Ovary (tissue), 9 donors: ENCODE measurements around the gene FBXO15. TPM values are rescaled to one million over a fixed set of nuclear protein-coding genes. Genes with fewer than 3 reads are reported as not detected.

Experiments
- DNase-seq, 5 donors: peaks; one replicate each; pipeline ENCODE4 v3.0.0-alpha.2; 2019 to 2020
- H3K27ac ChIP-seq, 2 donors: fragments of 200-600 bp; one replicate each; pipeline versions ENCODE4 v1.5.1 to v1.8.0; 2019 to 2022
- H3K27me3 ChIP-seq: fragments of 200-600 bp; one replicate; pipeline ENCODE4 v1.8.0; 2022
- H3K36me3 ChIP-seq: fragments of 200-600 bp; sonication (generic); one replicate; pipeline ENCODE4 v1.5.1; 2019
- H3K4me1 ChIP-seq: one replicate; pipeline ENCODE4 v1.8.1; 2013; ENCODE audit warnings: mild to moderate bottlenecking, moderate library complexity; ENCODE audit not compliant: insufficient read depth
- H3K4me3 ChIP-seq: fragments of 200-600 bp; sonication (generic); one replicate; pipeline ENCODE4 v1.5.1; 2017
- H3K9me3 ChIP-seq, 2 donors: fragments of 200-600 bp in 1 of 2; sonication (generic) in 1 of 2; one replicate each; pipeline versions ENCODE4 v1.5.1 to v1.8.1; 2013 to 2019; ENCODE audit warnings: mild to moderate bottlenecking in 1 of 2, moderate library complexity in 1 of 2
- EP300 ChIP-seq: sonication (generic); formaldehyde crosslinking; IDR thresholded peaks from one replicate; pipeline ENCODE4 v1.6.1; 2017; ENCODE audit warnings: antibody characterized with exemption
- POLR2A ChIP-seq: fragments of 450-650 bp; IDR thresholded peaks from one replicate; pipeline ENCODE4 v1.6.1; 2017; ENCODE audit warnings: antibody characterized with exemption, mild to moderate bottlenecking, moderate library complexity
- WGBS, 3 donors: extraction: QIAGEN DNeasy Blood & Tissue Kit in 1 of 3; methylation state at CpG; one replicate each; pipeline versions ENCODE4 v1.1.5 to v1.1.7; 2013 to 2017; 5-methylcytosine and 5-hydroxymethylcytosine counted together
- intact Hi-C, 4 donors: fragments of 100-400 bp; cut with DNase I; formaldehyde crosslinking; loops; one replicate each; pipeline versions ENCODE4 v1.11.0 to v1.15.1; 2022 to 2023
- polyA plus RNA-seq, 2 donors: library from polyadenylated mRNA; stranded (reverse); fragments of 200-250 nt in 1 of 2; fragments of 350-450 nt in 1 of 2; fragmentation: Illumina TruSeq in 1 of 2; extraction: RNeasy Lipid Tissue Mini Kit (QIAGEN cat#74804) in 1 of 2; gene quantifications; one replicate each; pipeline ENCODE4 v1.2.3, GENCODE V29; 2013 to 2014
- total RNA-seq, 7 donors: library from RNA; depleted of rRNA in 2 of 7; stranded (reverse); fragments of >200 nt in 2 of 7; fragmentation: NEBNext Ultra II Directional in 3 of 7; extraction: Animal tissue kit (Norgen Biotek cat#: 25700) in 3 of 7; gene quantifications; one replicate each; pipeline versions ENCODE4 v1.1.0 to v1.2.4, GENCODE V29; 2016 to 2023
- TF ChIP-seq, protein P1 (sequence below), 3 donors: fragments of 450-650 bp in 2 of 3; fragments of 200-600 bp in 1 of 3; IDR thresholded peaks; one replicate each; pipeline versions ENCODE4 v1.5.1 to v1.8.0; 2016 to 2022; ENCODE audit warnings: antibody characterized with exemption in 3 of 3, mild to moderate bottlenecking in 1 of 3
- donor health status: DM: no; HTN: no; CAD: no; lungs with moderate emphysema.
- donor health status: DM: no; HTN: no; CAD: no.
- donor health status: Bipolar disorder and iron deficiency.
- donor health status: DM: yes; HTN: yes; CAD: no.
- donor health status: DM: no; HTN: no; CAD: no.
- donor health status: DM: yes; HTN: yes; CAD: no.

FBXO15 gene
- total and polyA plus RNA-seq, 9 donors, result 0.40 to 13.6 (median 1.1) TPM

DNA sequence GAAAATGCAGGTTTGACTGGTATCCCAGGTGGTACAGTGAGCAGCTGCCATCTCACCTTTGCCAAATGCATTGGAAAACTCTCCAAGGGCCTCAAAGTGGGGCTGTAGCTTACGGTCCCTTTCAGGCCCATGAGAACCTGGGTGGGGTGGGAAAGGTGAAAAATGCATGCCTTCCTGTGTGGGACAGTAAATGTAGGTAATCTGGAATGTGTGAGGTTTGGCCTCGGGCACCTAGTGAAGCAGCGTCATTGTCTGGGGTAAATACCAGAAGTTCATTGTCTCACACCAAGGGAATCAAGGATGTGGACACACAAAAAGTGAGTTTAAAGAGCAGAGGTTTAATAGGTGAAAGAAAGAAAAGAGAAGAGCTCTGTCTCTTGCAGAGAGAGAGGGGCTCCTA lies 37.2 kb upstream of the FBXO15 start:
- no peak for DNase-seq
- 69 to 72% (median 70%) methylated on average over 3 of the region's 3 CpGs for WGBS, 3 donors
- H3K27ac ChIP-seq, result no peak overlapping the region
- TF ChIP-seq, protein P1, sequence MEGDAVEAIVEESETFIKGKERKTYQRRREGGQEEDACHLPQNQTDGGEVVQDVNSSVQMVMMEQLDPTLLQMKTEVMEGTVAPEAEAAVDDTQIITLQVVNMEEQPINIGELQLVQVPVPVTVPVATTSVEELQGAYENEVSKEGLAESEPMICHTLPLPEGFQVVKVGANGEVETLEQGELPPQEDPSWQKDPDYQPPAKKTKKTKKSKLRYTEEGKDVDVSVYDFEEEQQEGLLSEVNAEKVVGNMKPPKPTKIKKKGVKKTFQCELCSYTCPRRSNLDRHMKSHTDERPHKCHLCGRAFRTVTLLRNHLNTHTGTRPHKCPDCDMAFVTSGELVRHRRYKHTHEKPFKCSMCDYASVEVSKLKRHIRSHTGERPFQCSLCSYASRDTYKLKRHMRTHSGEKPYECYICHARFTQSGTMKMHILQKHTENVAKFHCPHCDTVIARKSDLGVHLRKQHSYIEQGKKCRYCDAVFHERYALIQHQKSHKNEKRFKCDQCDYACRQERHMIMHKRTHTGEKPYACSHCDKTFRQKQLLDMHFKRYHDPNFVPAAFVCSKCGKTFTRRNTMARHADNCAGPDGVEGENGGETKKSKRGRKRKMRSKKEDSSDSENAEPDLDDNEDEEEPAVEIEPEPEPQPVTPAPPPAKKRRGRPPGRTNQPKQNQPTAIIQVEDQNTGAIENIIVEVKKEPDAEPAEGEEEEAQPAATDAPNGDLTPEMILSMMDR (IDR thresholded peaks at IDR 0.05), result no peak
- TF ChIP-seq POLR2A (no peak), EP300 (no peak)
- H3K4me1 ChIP-seq, result no peaks in the 10 kb centered on the region
- intact Hi-C loops, result loop anchor here in 1 of 4 donors (10.0 kb wide), 1 partner anchor 290 kb away; no protein-coding TSS in a partner anchor
- H3K36me3 ChIP-seq, result no peaks in the 10 kb centered on the region
- no peak overlapping the region for H3K4me3 ChIP-seq
- H3K27me3 ChIP-seq, result no peaks in the 10 kb centered on the region
- H3K9me3 ChIP-seq, result peaks cover 0 to 3% of the 10 kb centered on the region in 2 donors

DNA sequence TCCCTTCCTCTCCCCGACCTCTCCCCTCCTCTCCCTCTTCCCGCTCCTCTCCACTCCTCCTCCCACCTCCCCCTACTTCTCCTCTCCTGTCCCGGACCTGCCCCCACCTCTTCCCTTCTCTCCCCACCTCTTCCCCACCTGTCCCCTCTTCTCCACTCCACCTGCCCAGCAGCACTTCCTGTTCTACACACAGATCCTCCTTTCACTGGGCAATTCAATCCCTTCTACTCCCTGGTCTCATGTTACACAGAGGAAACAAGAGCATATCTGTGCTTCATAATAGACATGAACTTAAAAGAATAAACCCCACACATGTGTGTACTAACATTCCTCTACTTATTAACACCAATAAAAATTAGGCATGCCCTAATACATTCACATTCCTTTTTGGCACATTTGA lies 35.5 kb upstream of the FBXO15 start:
- intact Hi-C loops, result loop anchor here in 1 of 4 donors (10.0 kb wide), 1 partner anchor 292 kb away; no protein-coding TSS in a partner anchor
- Histone ChIP-seq H3K27ac (no peak overlapping the region), H3K36me3 (no peaks in the 10 kb centered on the region), H3K4me1 (no peaks in the 10 kb centered on the region), H3K9me3 (peaks cover 0 to 3% of the 10 kb centered on the region in 2 donors), H3K4me3 (no peak overlapping the region), H3K27me3 (no peaks in the 10 kb centered on the region)
- WGBS, 3 donors, result 23 to 43% (median 40%) methylated on average over 1 to 3 of the region's 3 CpGs
- no peak for DNase-seq
- TF ChIP-seq POLR2A (no peak), EP300 (no peak)

DNA sequence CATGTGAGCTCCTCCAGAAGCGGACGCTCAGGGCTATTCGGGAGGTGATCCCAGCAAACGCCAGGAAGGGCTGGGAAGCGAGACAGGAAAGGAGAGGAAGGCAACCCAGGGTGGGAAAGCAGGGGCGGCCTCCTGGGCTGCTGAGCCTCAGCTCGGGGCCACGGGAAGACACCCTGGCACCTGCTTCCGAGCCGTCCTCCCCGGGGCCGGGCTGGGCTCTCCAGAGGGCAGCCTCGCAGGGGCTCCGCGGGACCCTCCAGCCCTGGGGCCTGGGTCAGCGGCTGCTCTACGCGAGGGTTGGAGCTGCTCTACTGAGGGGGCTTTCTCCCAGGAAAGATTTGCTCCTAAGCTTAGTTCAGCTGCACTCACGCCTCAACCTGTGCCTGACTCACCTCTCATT lies 34.7 kb upstream of the FBXO15 start:
- TF ChIP-seq POLR2A (no peak), EP300 (no peak)
- TF ChIP-seq, protein P1 (IDR thresholded peaks at IDR 0.05), result no peak
- Histone ChIP-seq H3K27ac (no peak overlapping the region), H3K9me3 (peaks cover 0 to 3% of the 10 kb centered on the region in 2 donors), H3K36me3 (no peaks in the 10 kb centered on the region), H3K27me3 (no peaks in the 10 kb centered on the region), H3K4me1 (no peaks in the 10 kb centered on the region), H3K4me3 (no peak overlapping the region)
- intact Hi-C loops, result loop anchor here in 1 of 4 donors (10.0 kb wide), 1 partner anchor 292 kb away; no protein-coding TSS in a partner anchor
- DNase-seq, result no peak
- WGBS, 3 donors, result 89 to 98% (median 93%) methylated on average over 19 of the region's 19 CpGs

DNA sequence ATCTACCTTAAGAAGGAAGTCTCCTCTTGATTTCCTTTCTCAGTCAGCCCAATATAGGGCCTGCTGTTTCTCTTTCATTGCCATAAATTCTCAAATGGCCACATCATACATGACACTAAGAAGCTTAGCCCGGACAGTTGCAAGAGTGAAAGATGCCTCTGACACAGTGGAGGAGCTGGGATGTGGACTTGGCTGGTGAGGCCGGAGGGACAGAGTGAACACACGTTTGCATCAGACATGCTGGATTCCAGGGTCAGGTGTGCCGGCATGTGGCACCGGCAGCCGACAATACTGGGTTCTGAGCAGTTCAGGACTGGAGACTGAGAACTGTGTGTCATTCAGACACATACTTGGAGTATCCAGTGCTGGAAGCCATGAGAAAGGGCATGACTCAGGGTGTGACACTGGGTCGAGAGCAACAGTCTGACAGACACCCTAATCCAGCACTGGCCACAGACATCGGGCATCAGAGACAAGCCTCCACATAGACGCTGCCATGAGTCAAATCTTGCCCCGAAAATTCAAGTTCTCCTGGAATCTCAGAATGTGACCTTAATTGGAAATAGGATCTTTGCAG lies 32.1 kb upstream of the FBXO15 start:
- whole genome bisulfite sequencing, 3 donors, result 74 to 84% (median 81%) methylated on average over 10 of the region's 10 CpGs
- TF ChIP-seq, protein P1 (IDR thresholded peaks at IDR 0.05), result no peak
- TF ChIP-seq POLR2A (no peak), EP300 (no peak)
- Histone ChIP-seq H3K36me3 (no peaks in the 10 kb centered on the region), H3K4me1 (no peaks in the 10 kb centered on the region), H3K4me3 (no peak overlapping the region), H3K27ac (no peak overlapping the region), H3K9me3 (peaks cover 0 to 3% of the 10 kb centered on the region in 2 donors), H3K27me3 (no peaks in the 10 kb centered on the region)
- DNase-seq, result no peak
- intact Hi-C loops, result loop anchor here in 1 of 4 donors (10.0 kb wide), 1 partner anchor 295 kb away; no protein-coding TSS in a partner anchor

DNA sequence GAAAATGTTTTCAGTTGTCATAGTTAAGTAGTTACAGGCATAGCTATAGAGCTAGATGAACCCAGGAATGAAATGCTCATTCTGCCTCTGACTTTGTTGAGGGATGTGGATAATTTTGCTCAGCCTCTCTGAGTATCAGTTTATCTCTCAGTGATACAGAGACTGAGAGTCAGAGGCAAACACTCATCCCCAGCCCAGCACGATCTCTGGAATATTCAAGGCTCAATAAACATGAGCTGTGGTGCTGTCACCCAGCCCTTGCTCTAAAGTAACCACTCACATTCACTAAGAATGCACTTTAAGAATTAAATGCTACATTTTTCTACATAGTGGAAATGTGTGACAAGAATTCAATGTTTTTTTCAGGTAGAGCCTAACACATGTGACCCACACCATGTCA lies 31.2 kb upstream of the FBXO15 start:
- Histone ChIP-seq H3K27ac (no peak overlapping the region), H3K9me3 (peaks cover 0 to 3% of the 10 kb centered on the region in 2 donors), H3K27me3 (no peaks in the 10 kb centered on the region), H3K4me3 (no peak overlapping the region), H3K36me3 (no peaks in the 10 kb centered on the region), H3K4me1 (no peaks in the 10 kb centered on the region)
- intact Hi-C loops, result no loop called here
- TF ChIP-seq, protein P1 (IDR thresholded peaks at IDR 0.05), result no peak
- TF ChIP-seq EP300 (no peak), POLR2A (no peak)
- no peak for DNase-seq
- 53 to 85% (median 72%) methylated on average over 1 of the region's 1 CpG for WGBS, 3 donors
